GM23338 (cell line): ENCODE results near the gene PARD6A. TPM values are rescaled to one million over a fixed set of nuclear protein-coding genes. Genes with fewer than 3 reads are reported as not detected.

ENCODE experiments used
- ATAC-seq: fragments of 200-7000 bp; cut with Tn5 transposase; 3 replicates; pipeline ENCODE4 v1.9.1; 2020
- DNase-seq: peaks from one replicate; pipeline ENCODE4 v3.0.0-alpha.2; 2015; ENCODE audit warnings: low spot score
- H2AFZ ChIP-seq: fragments of 200-600 bp; sonication (generic); 2 replicates; pipeline ENCODE4 v1.8.0; 2016; ENCODE audit warnings: antibody characterized with exemption, mild to moderate bottlenecking, moderate library complexity
- H3F3A ChIP-seq: fragments of 200-600 bp; sonication (generic); replicated peaks from 2 replicates; pipeline ENCODE4 v1.8.0; 2017; ENCODE audit warnings: antibody characterized with exemption, mixed run types, low read depth
- H3K27ac ChIP-seq: fragments of 200-600 bp; sonication (generic); 2 replicates; pipeline ENCODE4 v1.6.1; 2016; ENCODE audit warnings: low read depth
- H3K27me3 ChIP-seq: fragments of 200-600 bp; sonication (generic); 2 replicates; pipeline ENCODE4 v1.8.0; 2016; ENCODE audit warnings: mild to moderate bottlenecking, mixed run types, moderate library complexity; ENCODE audit not compliant: insufficient read depth
- H3K36me3 ChIP-seq: fragments of 200-600 bp; sonication (generic); 2 replicates; pipeline ENCODE4 v1.8.0; 2016; ENCODE audit warnings: mild to moderate bottlenecking; ENCODE audit not compliant: insufficient read depth
- H3K4me1 ChIP-seq: fragments of 200-600 bp; sonication (generic); 2 replicates; pipeline ENCODE4 v1.8.0; 2016; ENCODE audit warnings: mild to moderate bottlenecking, moderate library complexity; ENCODE audit not compliant: insufficient read depth
- H3K4me2 ChIP-seq: fragments of 200-600 bp; sonication (generic); 2 replicates; pipeline ENCODE4 v1.7.1; 2017; ENCODE audit warnings: mixed run types
- H3K4me3 ChIP-seq: fragments of 200-600 bp; sonication (generic); 2 replicates; pipeline ENCODE4 v1.6.1; 2016; ENCODE audit warnings: mixed run types
- H3K79me2 ChIP-seq: fragments of 200-600 bp; sonication (generic); replicated peaks from 2 replicates; pipeline ENCODE4 v1.8.0; 2017; ENCODE audit warnings: mild to moderate bottlenecking; ENCODE audit not compliant: insufficient read depth
- H3K9me2 ChIP-seq: fragments of 200-600 bp; sonication (generic); 2 replicates; pipeline ENCODE4 v1.8.0; 2017; ENCODE audit not compliant: insufficient read depth
- H4K20me1 ChIP-seq: fragments of 200-600 bp; sonication (generic); replicated peaks from 2 replicates; pipeline ENCODE4 v1.8.0; 2017; ENCODE audit warnings: mild to moderate bottlenecking; ENCODE audit not compliant: insufficient read depth
- H3K27ac Mint-ChIP-seq: 2 replicates; pipeline ENCODE4 v1.8.0; 2020; ENCODE audit warnings: inconsistent platforms, mild to moderate bottlenecking, moderate library complexity, mixed read lengths
- H3K27me3 Mint-ChIP-seq: 3 replicates; pipeline ENCODE4 v1.8.0; 2022; ENCODE audit warnings: low read depth, mild to moderate bottlenecking, moderate library complexity, mixed read lengths, inconsistent platforms; ENCODE audit not compliant: insufficient read depth, poor library complexity
- H3K36me3 Mint-ChIP-seq: 3 replicates; pipeline ENCODE4 v1.8.0; 2021; ENCODE audit warnings: low read depth, mild to moderate bottlenecking, inconsistent platforms, moderate library complexity, mixed read lengths
- H3K4me1 Mint-ChIP-seq: 3 replicates; pipeline ENCODE4 v1.8.0; 2020; ENCODE audit warnings: mild to moderate bottlenecking, inconsistent platforms, mixed read lengths
- H3K4me3 Mint-ChIP-seq: 3 replicates; pipeline ENCODE4 v1.8.0; 2021; ENCODE audit warnings: moderate library complexity, mild to moderate bottlenecking, inconsistent platforms, mixed read lengths
- H3K9me3 Mint-ChIP-seq: 3 replicates; pipeline ENCODE4 v1.8.0; 2020; ENCODE audit warnings: moderate library complexity, mild to moderate bottlenecking, inconsistent platforms, mixed read lengths
- CREB1 ChIP-seq: fragments of 250-450 bp; sonication (Bioruptor Pico); IDR thresholded peaks from 2 replicates; pipeline ENCODE4 v1.5.0; 2020; ENCODE audit warnings: low read depth, mild to moderate bottlenecking, moderate library complexity
- CTCF ChIP-seq, 2 experiments: fragments of 200-600 bp in 1 of 2; sonication (generic) in 1 of 2; conservative IDR thresholded peaks; 2 replicates each; pipeline versions ENCODE4 v1.5.1 to v1.6.1; 2016 to 2017; ENCODE audit warnings: antibody characterized with exemption in 2 of 2, low read depth in 2 of 2, mild to moderate bottlenecking in 2 of 2, moderate library complexity in 1 of 2
- ETS1 ChIP-seq: IDR thresholded peaks from 2 replicates; pipeline ENCODE4 v1.6.1; 2016; ENCODE audit warnings: antibody characterized with exemption
- EZH2 ChIP-seq: fragments of 200-600 bp; sonication (generic); IDR thresholded peaks from one replicate; pipeline ENCODE4 v1.8.0; 2017; ENCODE audit warnings: antibody characterized with exemption, mild to moderate bottlenecking, low read depth; ENCODE audit not compliant: unreplicated experiment
- NANOG ChIP-seq: IDR thresholded peaks from 2 replicates; pipeline ENCODE4 v1.6.1; 2016; ENCODE audit warnings: antibody characterized with exemption, borderline replicate concordance
- POLR2AphosphoS5 ChIP-seq: IDR thresholded peaks from 2 replicates; pipeline ENCODE4 v1.6.1; 2016; ENCODE audit warnings: antibody characterized with exemption, low read depth
- REST ChIP-seq: IDR thresholded peaks from one replicate; pipeline ENCODE4 v1.6.1; 2018; ENCODE audit warnings: antibody characterized with exemption; ENCODE audit not compliant: unreplicated experiment
- STAT1 ChIP-seq: IDR thresholded peaks from one replicate; pipeline ENCODE4 v1.6.1; 2016; ENCODE audit warnings: antibody characterized with exemption; ENCODE audit not compliant: unreplicated experiment
- ZNF114 ChIP-seq: fragments of 250-450 bp; sonication (Bioruptor Pico); IDR thresholded peaks from 2 replicates; pipeline ENCODE4 v1.5.0; 2020; ENCODE audit warnings: mild to moderate bottlenecking, moderate library complexity
- ZNF331 ChIP-seq: fragments of 250-450 bp; sonication (Bioruptor Pico); IDR thresholded peaks from 2 replicates; pipeline ENCODE4 v1.5.0; 2020; ENCODE audit warnings: low read depth, mild to moderate bottlenecking, moderate library complexity
- polyA plus RNA-seq: library from polyadenylated mRNA; unstranded; fragments of >200 nt; fragmentation: Nextera tagmentation; extraction: Ambion mirVana; gene quantifications from 2 replicates; pipeline ENCODE4 v1.2.1, GENCODE V29; 2016
- total RNA-seq: library from RNA; depleted of rRNA; stranded (reverse); fragments of >200 nt; shearing (Covaris generic); gene quantifications from 2 replicates; pipeline ENCODE4 v1.2.3, GENCODE V29; 2014

PARD6A gene
- total and polyA plus RNA-seq, 2 experiments from 2014 or later: 11.1 to 15.7 TPM

- Histone ChIP-seq H3K27ac (no peak overlapping the region), H3K9me2 (no peaks in the 10 kb centered on the region), H3F3A (peaks cover 23% of the 10 kb centered on the region), H3K4me1 (peaks cover 7% of the 10 kb centered on the region; the same call in 1 of the 2 replicates), H4K20me1 (no peaks in the 10 kb centered on the region), H3K27me3 (peaks cover 10% of the 10 kb centered on the region), H3K4me3 (no peak overlapping the region), H3K79me2 (no peaks in the 10 kb centered on the region), H3K4me2 (no peak overlapping the region; the same call in 1 of the 2 replicates), H2AFZ (no peak overlapping the region), H3K36me3 (no peaks in the 10 kb centered on the region)
- ATAC-seq (no peak), DNase-seq (no peak)
- Mint-ChIP-seq H3K27ac (no peak overlapping the region), H3K4me3 (no peak overlapping the region), H3K27me3 (peaks cover 26% of the 10 kb centered on the region), H3K4me1 (peaks cover 8% of the 10 kb centered on the region; the same call in 2 of the 3 replicates), H3K9me3 (no peaks in the 10 kb centered on the region), H3K36me3 (no peaks in the 10 kb centered on the region; the same call in 2 of the 3 replicates)
- TF ChIP-seq POLR2AphosphoS5 (no peak), ZNF114 (CRISPR knock-in tag) (no peak), EZH2 (no peak), CTCF (conservative IDR thresholded peaks at IDR 0.05; ENCODE audit: low read depth in 2 of 2) (peak; percentile 13 to 31; a peak in 2 of 4 replicates)
These were observed 7.9 kb downstream of the PARD6A start for GRCh38 chr16:67668495-67669157.

GRCh38 chr16:67669499-67670101 is 8.8 kb downstream of the PARD6A start:
- no peak overlapping the region for H3K27ac Mint-ChIP-seq
- peaks cover 17% of the 10 kb centered on the region for H3F3A ChIP-seq
- no peak overlapping the region for H3K4me2 ChIP-seq
- H3K4me3 ChIP-seq: no peak overlapping the region
- H3K79me2 ChIP-seq: no peaks in the 10 kb centered on the region
- H4K20me1 ChIP-seq: no peaks in the 10 kb centered on the region; the same call in 1 of the 2 replicates
- DNase-seq (no peak), ATAC-seq (no peak)
- no peak overlapping the region for H3K27ac ChIP-seq
- H2AFZ ChIP-seq: no peak overlapping the region
- H3K36me3 Mint-ChIP-seq: no peaks in the 10 kb centered on the region; the same call in 2 of the 3 replicates
- TF ChIP-seq EZH2 (no peak), ETS1 (no peak), ZNF331 (CRISPR knock-in tag) (no peak), POLR2AphosphoS5 (no peak), CREB1 (no peak), STAT1 (no peak), REST (no peak), NANOG (no peak)
- no peaks in the 10 kb centered on the region for H3K36me3 ChIP-seq
- peaks cover 10% of the 10 kb centered on the region for H3K27me3 ChIP-seq
- H3K9me2 ChIP-seq: no peaks in the 10 kb centered on the region
- H3K9me3 Mint-ChIP-seq: no peaks in the 10 kb centered on the region
- peaks cover 9% of the 10 kb centered on the region; the same call in 1 of the 3 replicates for H3K4me1 Mint-ChIP-seq
- peaks cover 29% of the 10 kb centered on the region for H3K27me3 Mint-ChIP-seq
- H3K4me1 ChIP-seq: peaks cover 7% of the 10 kb centered on the region; the same call in 1 of the 2 replicates
- no peak overlapping the region for H3K4me3 Mint-ChIP-seq
